GM19099 (cell line): ENCODE measurements around the gene UHRF1.

Source experiments
- POLR2A ChIP-seq: IDR thresholded peaks from 3 replicates; pipeline ENCODE4 v1.6.1; 2011; ENCODE audit warnings: low read depth; ENCODE audit not compliant: insufficient read length; ENCODE audit errors: extremely low read depth

UHRF1 gene

DNA sequence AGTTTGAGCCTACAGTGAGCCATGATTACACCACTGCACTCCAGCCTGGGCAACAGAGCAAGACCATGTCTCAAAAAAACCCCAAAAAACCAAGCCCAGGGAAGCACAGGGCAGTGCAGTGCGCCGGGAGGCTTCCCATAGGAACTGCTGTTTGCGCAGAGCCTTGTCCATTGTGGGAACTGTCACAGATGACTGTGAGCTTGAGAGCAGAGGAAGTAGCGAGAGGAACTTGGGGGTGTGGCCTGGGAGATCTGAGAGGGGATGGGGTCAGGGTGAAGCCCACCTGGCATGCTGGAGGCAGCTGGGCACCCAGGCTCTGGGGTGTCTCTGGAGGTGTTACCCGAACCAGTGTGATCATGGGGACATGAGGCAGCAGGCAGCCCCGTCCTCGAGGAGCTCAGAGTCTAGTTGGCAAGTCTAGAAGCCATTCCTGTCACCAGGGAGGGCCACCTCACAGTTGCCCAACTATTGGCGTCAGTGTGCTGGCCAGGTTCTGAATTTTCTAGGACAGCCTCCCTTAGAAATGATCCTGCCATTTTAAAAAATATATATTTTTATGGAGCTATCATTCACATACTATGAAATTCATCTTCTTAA lies 70.0 kb downstream of the UHRF1 start:
- no peak for TF ChIP-seq POLR2A

DNA sequence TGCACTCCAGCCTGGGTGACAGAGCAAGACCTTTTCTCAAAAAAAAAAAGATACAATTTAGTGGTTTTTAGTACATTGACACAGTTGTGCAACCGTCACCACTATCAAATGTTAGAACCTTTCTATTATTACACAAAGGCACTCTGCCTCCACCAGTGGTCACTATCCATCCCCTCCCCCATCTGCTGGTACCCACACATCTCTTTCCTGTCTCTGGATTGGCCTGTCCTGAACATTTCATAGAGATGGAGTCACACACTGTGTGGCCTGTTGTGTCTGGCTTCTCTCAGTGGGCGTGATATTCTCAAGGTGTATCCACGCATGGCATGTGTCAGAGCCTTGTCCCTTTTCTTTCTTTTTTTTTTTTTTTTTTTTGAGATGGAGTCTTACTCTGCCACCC lies 70.8 kb downstream of the UHRF1 start:
- TF ChIP-seq POLR2A: no peak

DNA sequence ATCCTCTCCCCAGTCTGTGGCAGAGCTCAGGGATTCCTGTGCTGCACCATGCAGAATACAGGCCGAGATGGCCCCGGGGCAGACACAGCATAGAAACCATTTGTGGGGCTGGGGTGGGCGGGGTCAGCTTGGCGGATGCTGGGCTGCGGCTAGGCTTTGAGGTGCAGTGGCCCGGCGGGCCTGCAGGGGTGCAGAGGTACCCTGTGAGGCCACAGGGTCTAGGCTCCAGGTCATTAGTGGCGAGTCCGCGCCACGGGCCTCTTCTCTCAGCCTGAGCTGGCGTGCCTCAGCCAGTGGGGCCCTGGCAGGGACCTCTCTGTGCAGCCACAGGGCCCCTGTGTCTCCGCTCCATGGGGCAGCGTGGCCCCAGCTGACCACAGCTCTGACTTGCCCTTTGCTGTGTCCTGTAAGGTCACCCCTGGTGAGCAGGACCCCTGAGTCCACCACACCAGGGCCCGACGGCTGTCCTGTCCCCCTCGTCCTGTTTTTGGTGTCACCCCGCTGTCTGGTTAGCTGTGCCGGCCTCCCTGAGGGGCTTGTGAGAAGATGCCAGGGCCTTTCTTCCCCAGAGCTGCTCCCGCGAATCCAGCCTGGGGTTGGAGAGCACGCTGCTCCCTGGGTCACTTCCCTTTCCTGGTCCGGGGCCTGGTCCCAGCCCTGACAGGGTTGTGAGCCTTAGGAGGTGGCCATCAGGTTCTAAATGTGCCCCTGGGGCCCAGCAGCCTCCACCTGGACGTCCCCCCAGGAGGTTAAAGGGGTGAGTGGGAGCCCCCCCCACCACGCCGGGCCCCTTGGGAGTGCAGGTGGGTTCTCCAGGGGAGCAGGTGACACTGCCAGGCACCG lies 71.8 kb downstream of the UHRF1 start:
- no peak for TF ChIP-seq POLR2A

DNA sequence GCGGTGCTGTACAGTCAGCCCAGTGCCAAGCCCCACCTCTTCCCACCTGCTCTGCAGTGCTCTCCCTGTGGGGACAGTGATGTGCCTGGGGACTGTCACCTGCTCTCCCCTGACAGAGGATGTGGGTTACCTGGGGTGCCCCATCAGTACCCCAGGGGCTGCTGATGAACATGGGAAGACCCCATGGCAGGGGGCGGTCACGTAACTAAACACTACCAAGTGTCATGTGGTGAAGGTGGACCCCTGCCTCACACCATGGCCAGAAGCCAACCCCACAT lies 72.3 kb downstream of the UHRF1 start:
- TF ChIP-seq POLR2A: no peak

DNA sequence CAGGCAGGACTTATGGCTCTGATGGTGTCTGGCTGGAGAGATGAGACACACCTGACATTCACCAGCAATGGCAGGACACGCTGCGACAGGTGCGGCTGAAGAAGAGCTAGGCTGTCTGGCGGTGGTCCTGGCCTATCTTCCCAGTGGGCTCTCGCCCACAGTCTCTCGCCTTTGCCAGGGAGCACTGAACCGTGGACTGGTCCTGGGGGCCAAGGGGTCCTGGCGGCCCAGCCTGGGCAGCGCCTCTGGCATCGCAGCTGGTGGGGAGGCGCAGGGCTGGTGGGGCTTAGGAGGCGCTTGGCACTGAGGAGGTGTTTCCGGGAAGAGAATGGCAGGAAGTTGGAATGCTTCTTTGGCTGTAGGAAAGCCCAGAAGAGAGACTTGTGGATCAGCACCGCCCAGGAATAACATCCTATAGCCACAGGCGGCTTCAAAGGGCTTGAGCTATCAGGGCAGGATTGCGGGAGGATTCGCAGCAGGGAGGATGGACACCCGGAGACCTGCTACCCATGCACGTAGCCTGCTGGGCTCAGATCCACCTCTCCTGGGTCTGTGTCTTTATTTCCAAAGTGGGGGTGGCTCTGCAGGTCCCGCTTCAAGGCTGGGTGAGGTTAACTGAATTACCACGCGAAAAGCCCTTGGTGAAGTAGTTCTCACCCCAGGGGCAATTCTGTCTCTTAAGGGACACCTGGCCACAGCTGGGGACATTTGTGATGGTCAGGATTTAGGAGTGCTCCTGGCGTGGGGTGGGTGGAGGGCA lies 74.2 kb downstream of the UHRF1 start:
- no peak for TF ChIP-seq POLR2A

DNA sequence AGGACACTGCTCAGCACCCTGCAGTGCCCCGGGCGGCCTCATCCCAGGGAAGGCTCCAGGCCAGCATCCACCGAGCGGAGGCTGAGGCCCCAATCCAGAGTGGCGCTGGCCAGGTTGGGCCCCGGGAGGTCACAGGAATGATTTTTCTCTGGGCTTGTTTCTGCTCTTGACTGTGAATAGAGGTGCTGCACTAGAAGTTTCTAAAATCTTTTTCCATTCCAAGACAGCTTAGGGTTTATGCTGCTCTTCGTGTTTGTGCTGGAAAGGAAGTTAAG lies 74.7 kb downstream of the UHRF1 start:
- no peak for TF ChIP-seq POLR2A

DNA sequence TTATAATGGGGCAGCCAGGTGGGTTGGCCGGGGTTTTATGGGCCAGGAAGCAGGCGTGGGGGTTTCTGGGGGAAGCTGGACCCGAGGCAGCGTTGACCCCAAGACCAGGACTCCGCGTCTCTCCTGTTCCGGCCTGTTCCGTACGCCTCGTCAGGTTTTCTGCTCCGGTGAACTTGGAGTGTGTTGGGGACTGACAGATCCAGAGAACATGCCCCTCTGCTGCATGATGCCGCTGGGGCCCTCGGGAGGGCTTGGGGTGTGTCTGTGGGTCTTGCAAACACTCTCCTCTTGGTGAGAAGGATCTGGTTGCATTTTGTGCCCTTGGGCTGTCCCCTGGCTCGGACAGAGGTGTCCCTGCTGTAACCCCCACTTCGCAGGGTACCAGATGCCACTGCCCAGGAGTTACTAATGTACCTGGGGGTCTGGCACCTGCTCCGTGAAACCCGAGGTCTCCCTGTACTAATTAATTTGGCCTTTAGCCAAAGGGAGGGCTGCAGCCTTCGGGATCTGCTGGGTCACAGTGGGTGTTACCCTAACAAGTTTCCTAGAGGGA lies 75.2 kb downstream of the UHRF1 start:
- TF ChIP-seq POLR2A: no peak

DNA sequence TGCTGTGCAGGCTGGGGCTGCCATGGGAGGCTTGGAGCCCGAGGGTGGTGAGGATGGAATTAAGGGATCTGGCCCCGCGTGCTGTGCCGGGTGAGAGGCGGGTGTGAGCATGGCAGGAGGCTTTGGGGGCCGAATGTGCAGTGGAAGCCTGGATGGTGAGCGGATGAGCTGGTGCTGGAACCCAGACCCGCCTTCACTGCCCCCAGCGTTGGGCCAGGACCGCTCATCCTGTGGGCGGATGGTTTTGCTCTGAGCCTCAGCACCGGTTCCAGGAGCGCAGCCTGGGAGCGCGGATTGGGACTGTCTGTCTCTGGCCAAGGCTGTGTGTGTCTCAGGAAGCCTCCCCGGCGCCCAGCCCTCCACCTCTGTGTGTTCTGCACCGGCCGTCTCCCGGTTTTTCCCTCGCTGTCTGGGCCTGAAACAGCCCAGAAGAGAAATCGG lies 76.3 kb downstream of the UHRF1 start:
- TF ChIP-seq POLR2A: no peak

DNA sequence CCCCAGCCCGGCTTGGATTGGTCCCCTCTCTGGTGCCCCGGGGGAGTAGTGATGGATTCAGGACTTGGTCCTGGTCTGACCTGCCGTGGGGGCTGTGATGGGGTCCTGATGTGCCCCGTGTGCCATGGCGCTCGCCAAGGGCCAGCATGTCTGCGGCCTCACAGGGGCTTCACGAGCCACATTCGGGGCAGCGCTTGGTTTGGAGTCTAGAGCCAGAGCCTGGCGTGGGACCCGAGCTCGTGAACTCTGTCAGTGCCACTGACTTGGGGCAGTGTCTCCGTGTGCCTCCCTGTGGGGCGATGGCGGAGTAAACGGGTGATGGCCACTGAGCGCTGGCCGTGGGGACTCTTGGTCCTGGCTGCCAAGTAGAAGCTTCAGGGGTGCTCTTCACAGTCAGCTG lies 76.8 kb downstream of the UHRF1 start:
- TF ChIP-seq POLR2A: no peak

DNA sequence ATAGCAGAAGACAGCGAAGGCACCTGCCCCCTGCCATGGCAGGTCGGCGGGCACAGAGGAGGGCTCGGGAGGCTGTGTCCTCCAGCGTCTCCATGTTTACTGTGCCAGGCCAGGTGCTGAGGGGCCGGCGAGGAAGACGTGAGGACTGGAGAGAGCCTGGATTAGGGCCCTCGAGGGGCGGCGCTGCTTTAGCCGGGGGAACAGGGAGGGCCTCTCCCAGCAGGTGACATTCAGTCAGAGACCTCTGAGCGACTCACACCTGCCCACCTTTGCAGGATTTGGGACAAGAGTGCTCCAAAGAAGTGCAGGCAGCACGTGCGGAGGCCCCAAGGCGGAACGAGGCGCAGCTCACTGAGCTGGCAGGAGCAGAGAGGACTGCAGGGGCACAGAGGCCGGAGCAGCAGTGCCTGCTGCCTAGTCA lies 77.2 kb downstream of the UHRF1 start:
- TF ChIP-seq POLR2A: no peak

DNA sequence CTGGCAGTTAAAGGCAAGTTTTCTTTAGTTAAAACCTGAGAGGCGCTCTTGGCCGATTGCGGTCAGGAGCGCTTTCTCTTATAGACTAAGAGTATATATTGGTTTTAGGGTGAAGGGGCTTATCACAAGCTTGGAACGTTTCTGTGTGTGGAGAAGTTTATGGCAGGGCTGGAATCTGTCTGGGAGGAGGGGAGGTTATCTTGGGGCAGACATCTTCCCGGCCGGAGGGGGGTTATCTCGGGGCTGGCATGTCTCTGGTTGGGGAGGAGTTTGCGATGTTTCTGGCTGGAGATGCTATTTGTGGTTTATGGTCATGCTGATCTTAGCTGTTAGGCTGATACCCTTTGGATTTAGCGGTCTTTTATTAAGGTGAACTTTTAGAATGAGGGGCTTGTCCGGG lies 78.0 kb downstream of the UHRF1 start:
- no peak for TF ChIP-seq POLR2A

DNA sequence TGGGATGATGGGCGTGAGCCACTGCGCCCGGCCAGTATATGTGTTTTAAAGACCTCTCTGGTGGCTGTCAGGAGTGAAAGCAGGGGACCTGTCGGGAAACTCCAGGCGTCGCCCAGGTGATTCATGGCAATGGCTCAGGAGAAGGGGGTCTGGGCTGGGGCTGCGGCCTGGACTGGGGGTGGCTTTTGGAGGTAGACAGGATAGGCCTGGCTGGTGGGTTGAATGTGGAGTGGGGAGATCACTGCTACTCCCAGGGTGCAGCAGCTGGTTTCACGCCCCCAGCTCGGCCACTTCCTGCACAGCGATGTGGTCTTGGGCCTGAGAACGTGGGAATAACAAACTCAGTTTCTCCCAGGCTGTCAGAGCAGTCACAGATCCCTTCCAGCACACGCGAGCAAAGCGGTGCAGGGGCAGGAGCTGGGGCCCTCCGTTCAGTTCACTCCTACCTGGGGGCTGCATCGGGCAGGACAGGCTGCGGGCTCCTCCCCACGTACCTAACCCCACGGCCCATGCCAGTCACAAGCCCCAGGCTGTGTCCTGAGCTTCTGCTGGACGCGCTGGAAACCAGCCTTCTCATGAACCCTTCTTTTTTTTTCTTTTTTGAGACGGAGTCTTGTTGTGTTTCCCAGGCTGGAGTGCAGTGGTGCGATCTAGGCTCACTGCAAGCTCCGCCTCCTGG lies 78.5 kb downstream of the UHRF1 start:
- no peak for TF ChIP-seq POLR2A

DNA sequence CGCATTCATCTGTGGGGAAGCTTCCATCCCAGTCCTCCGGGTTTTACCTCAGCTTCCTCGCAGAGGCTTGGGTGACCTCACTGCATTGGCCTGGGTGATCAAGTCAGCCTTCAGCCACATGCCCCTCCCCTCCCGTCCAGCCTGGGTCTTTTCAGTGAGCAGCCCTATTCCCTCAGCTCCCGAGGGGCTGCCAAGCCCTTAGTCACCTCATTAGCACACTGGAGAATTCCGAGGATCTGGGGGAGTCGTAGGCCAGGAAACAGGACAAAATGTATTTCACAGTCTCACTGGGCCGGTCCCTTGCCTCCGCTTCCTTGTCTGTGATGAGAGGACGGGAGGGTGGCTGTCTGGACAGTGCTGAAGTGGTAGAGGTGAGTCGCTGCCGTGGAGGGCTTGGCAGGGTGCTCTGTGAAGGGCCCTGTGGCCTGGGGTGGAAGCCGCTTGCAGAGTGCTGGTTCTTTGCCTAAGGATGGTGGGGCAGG lies 79.5 kb downstream of the UHRF1 start:
- TF ChIP-seq POLR2A: no peak

DNA sequence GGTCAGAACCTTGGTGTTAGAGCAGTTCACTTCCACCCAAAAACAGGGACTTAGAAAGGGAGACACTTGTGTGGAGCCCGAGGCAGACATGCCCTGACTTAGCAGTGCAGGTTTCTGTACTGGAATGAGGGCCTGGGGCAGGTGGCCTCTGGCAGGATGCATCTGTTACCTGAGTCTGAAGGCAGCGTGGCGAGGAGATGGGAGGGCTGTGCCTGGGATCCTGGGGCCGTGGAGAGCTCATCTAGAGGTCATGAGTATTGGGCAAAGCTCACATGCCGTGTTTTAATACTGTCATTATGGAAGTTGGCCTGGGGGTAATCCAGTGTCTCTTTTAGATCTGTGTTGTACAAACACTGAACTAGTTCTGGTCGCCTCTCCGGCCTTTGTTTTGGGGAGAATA lies 81.0 kb downstream of the UHRF1 start:
- no peak for TF ChIP-seq POLR2A

DNA sequence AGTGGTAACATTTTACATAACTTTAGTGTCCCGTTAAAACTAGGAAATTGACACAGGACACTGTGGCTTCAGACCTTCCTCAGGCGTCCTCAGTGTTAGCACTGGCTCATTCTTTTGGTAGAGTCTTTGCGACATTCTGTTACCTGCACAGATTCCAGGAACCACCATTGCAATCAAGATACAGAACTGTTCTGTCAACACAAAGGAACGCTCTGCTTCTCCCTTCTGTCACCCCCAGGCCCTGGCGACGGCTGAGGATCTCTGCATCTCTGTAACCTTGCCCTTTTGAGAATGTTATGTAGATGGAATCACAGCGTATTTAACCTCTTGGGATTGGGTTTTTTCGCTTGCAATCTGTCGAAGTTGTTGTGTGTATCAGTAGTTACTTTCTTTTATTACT lies 82.2 kb downstream of the UHRF1 start:
- TF ChIP-seq POLR2A: no peak
